Stimulated activated CD8-positive, alpha-beta memory T cell treated with anti-CD3 and anti-CD28 coated beads, Interleukin-7, amount 100 ng/mL, for 48 hours (primary cell): Measurements from ENCODE around the gene EIF1AD.
"Not testable (repeated sequence)": the region's sequence is repeated elsewhere in the genome, so short reads cannot be mapped to it uniquely, and the experiment has no call there.

Source experiments
- DNase-seq, 2 donors: peaks; one replicate each; pipeline ENCODE4 v3.0.0-alpha.2; 2020; ENCODE audit warnings: low read depth in 1 of 2; ENCODE audit errors: extremely low read depth in 1 of 2

EIF1AD gene

GRCh38 chr11:65973439-65974110, 28.4 kb downstream of the EIF1AD start:
- DNase-seq, result no peak

DNA sequence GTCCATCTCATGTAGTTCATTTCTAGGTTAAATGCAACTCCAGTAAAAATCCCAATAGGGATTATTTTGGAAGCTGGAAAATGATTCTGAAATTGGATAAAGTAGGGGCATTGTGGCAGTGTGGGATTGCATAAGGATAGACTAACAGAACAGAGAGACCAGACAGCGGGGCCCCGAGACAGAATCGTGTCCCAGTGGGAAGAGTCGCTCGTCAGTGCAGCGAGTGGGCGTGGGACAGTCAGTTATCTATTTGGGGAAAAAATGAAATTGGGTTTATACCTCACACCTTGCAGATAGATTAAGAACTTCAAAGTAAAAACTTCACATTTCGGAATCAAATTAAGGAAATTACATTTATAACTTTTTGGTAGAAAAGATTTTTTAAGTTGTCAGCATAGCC, 29.8 kb downstream of the EIF1AD start:
- DNase-seq, result no peak

DNA sequence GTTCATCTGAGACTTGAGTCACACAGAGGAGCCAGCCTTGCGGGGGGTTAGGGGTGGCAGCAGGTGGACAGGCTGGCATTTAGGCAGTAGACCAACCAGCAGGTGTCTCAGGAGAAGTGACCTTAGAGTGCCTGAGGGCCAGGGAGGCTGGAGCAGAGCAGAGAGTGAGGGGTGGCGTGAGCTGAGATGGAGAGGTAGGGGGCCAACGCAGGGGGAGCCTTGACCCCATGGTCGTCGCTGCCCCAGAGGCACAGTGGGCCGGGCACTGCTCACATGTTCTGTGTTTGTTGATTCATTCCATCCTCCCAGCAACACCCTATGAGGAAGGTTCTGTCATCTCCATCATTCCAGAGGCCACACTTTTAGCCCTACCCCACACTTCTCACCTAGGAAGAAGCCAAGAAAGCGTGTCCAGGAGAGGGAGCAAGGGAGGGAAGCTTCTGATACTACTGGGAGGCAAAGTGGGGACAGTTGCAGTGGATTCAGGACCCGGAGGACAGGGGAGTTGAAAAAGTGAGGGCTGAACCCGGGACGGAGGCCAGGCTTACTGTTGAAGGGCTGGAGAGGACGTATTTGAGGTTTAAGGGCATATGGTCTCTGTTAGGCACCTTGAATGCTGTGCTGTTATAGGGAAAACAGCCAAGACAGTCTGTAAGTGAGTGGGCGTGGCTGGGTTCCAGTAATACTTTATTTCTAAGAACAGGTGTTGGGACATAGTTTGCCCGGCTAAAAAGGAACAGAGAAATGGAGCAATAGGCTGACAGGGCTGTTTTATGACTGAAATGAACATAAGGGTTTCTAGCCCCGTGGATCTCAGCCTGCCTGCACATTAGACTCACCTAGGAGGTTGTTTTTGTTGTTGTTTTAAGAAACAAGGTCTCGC, 33.1 kb downstream of the EIF1AD start:
- DNase-seq, result no peak

DNA sequence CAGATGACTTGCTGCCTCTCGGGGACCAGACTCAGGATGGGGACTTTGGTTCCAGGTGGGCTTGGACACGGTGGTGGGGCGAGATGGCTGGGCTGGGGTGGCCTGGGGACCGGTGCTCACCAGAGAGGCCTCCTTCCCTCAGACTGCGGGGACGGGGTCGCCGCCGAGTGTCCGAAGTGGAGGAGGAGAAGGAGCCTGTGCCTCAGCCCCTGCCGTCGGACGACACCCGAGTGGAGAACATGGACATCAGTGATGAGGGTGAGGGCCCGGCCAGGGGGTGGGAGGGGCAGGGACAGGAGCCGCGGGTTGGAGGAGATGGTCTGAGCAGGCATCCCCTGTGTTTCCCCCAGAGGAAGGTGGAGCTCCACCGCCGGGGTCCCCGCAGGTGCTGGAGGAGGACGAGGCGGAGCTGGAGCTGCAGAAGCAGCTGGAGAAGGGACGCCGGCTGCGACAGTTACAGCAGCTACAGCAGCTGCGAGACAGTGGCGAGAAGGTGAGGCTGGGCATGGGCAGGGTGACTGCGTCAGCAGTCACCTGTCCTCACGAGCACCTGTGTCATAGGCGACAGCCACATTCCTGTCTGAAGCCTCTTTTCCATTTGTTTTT, 34.5 kb downstream of the EIF1AD start:
- DNase-seq, result no peak

DNA sequence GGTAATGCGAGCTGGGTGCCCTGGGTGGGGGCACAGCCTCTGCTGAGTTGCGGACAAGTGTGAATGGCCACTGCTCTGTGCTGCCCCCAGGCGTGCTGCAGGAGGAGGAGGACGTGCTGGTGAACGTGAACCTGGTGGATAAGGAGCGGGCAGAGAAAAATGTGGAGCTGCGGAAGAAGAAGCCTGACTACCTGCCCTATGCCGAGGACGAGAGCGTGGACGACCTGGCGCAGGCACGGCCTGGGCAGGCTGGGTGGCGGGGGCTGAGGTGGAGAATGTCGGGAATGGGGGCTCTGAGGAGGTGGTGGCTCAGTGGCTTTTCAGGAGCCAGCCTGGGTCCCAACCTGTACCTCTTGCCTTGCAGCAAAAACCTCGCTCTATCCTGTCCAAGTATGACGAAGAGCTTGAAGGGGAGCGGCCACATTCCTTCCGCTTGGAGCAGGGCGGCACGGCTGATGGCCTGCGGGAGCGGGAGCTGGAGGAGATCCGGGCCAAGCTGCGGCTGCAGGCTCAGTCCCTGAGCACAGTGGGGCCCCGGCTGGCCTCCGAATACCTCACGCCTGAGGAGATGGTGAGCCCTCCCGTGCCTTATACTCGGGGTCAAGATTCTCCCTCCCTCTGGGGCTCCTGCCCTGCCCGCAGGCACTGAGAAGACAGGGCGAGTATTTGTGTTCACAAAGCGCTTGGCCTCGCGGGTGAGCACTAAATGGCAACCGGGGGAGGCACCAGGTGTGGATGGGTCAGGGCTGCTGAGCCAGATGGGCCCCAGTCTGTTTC, 35.8 kb downstream of the EIF1AD start:
- DNase-seq, result no peak

- DNase-seq, result no peak
Observed at GRCh38 chr11:65964906-65965305, 37.1 kb downstream of the EIF1AD start.

DNA sequence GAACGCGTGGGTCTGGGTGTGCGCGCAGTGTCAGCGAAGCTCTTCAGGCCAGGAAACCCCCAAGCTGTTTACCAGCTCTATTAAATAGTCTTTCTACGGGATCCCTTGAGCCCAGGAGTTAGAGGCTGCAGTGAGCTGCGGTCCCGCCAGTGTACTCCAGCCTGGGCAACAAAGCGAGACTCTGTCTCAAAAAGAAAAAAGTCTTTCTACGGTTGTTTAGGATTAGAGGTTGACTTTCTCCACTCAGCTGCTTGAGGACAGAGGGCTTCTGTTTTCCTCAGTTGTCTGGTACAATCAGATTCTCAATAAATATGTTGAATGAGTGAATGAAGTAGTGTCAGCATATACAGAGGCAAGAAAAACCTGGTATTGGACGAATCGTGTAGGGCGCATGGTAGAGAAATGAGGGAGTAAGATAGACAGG, 39.8 kb downstream of the EIF1AD start:
- DNase-seq, result no peak

- peak; percentile 93 to 97 for DNase-seq
Observed at GRCh38 chr11:65961267-65962140, 40.5 kb downstream of the EIF1AD start, which contains the start of gene SART1. SART1 (plus strand) TSS chr11:65961734; CDS start chr11:65961781, 47 bp downstream.

GRCh38 chr11:65960824-65961266, 41.1 kb downstream of the EIF1AD start:
- DNase-seq, result no peak

GRCh38 chr11:65958774-65959420, 43.1 kb downstream of the EIF1AD start:
- DNase-seq, result no peak

DNA sequence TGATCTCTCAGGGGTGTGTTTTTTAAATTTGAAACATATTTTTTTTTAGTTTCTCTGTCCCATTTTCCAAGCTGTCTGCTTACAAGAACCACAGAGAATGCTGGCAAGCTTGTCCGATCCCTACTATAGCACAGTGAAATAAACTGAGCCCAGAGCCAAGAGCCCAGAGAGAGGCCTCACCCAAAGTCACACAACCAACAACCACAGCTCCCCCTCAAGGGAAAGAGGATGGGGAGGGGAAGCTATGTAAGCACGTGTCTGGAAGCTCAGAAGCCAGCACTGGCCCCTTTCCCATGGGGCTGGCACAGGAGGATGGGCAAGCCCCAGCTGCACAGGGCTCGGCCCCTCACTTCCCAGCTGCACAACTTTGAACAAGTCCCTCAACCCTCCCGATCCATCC, 43.7 kb downstream of the EIF1AD start:
- DNase-seq, result no peak

GRCh38 chr11:65954771-65955170, 47.2 kb downstream of the EIF1AD start:
- no peak for DNase-seq

DNA sequence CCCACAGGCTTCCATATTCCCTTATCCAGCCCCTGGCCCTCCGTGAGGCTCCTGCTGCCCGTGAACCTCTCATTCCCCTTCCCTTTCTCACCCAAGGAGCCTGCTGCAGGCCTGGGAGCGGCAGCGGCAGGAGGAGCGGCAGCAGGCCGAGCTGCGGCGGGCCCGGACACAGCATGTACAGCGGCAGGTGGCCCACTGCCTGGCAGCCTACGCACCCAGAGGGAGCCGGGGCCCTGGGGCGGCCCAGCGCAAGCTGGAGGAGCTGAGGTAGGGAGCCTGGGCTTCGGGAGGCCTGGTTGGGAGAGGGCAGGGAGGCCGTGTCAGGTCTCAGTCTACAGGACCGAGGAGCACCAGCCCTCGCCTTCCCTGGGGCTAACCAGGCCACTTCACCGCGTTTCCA, 48.5 kb downstream of the EIF1AD start:
- no peak for DNase-seq

DNA sequence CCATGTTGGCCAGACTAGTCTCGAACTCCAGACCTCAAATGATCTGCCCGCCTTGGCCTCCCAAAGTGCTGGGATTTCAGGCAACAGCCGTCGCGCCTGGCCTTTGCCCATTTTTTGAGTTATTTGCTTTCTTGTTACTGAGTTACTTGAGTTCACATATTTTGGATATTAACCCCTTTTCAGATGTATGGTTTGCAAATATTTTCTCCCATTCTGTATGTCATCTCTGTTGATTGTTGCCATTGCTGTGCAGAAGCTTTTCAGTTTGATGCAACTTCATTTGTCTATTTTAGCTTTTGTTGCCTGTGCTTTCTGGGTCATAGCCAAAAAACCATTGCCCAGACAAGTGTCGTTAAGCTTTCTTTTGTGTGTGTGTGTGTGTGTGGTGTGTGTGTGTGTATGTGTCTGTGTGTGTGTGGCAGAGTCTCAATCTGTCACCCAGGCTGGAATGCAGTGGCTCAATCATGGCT, 49.9 kb downstream of the EIF1AD start:
- DNase-seq, result no peak

GRCh38 chr11:65951641-65952040, 50.3 kb downstream of the EIF1AD start:
- DNase-seq, result not testable (repeated sequence)

DNA sequence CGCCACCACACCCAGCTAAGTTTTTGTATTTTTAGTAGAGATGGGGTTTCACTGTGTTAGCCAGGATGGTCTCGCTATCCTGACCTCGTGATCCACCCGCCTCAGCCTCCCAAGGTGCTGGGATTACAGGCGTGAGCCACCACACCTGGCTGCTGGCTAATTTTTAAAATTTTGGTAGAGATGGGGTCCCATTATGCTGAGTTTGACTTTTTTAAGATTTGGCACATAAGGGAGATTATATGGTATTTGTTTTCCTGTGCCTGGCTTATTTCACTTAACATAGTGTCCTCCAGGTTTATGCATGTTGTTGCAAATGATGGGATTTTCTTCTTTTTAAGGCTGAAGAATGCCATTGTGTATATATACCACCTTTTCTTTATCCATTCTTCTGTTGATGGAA, 51.2 kb downstream of the EIF1AD start:
- DNase-seq, result not testable (repeated sequence)

DNA sequence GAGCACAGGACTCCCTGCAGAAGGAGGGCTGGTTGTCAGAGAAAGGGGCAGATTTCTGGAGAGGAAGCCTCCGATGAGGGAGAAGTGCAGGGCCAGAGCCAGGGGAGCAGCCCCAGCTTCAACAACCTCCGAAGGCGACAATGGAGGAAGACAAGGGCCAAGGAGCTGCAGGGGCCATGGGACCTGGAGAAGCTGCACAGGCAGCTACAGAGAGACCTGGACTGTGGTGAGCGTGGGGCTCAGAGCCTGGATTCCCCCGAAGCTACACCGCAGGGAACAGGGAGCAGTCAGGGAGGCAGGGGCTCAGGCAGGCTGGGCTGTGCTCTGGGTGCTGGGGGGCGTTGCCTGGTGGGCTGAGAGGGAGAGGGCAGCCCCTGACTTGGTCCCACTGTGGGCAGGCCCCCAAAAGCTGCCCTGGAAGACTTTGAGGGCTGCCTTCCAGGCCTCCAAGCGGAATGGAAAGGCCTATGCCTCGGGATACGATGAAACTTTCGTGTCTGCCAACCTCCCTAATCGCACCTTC, 54.3 kb downstream of the EIF1AD start:
- DNase-seq, result no peak

DNA sequence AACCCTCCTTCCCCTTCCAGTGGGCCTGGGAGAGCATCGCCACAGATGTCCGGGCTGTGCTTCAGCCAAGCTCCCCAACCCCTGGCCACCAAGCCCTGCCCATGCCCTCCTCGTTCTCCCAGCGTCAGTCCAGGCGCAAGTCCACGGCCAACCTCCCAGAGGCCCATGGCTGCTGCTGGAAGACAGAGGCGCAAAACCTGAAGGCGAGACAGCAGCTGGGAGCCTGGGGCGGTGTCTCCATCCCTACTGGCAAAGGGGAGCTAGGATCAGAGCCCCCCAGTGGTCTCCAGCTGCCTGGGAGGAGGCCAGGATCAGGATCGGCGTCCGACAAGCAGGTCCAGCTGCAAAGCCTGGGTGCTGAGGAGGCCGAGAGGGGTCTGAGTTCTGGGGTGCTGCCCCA, 54.8 kb downstream of the EIF1AD start:
- DNase-seq, result no peak

GRCh38 chr11:65946655-65947054, 55.3 kb downstream of the EIF1AD start:
- no peak for DNase-seq
